K562 (cell line): Measurements from ENCODE around the gene VPS18. TPM values are rescaled to one million over a fixed set of nuclear protein-coding genes. Genes with fewer than 3 reads are reported as not detected.

Experiments
- FOXM1 ChIP-seq, 2 experiments: fragments of 450-650 bp in 1 of 2; sonication (generic) in 1 of 2; formaldehyde crosslinking in 1 of 2; IDR thresholded peaks; 2 replicates each; pipeline versions ENCODE4 v1.6.1 to v1.9.0; 2017 to 2022; ENCODE audit warnings: low read depth in 2 of 2, mild to moderate bottlenecking in 2 of 2, missing genetic modification reagents in 1 of 2, moderate library complexity in 1 of 2
- HDGF ChIP-seq: fragments of 450-650 bp; IDR thresholded peaks from 2 replicates; pipeline ENCODE4 v1.6.1; 2016
- KLF16 ChIP-seq: IDR thresholded peaks from 2 replicates; pipeline ENCODE4 v1.6.1; 2016; ENCODE audit warnings: antibody characterized with exemption
- MCM3 ChIP-seq: fragments of 450-650 bp; IDR thresholded peaks from 2 replicates; pipeline ENCODE4 v1.6.1; 2016
- MECOM ChIP-seq: fragments of 250-450 bp; sonication (Bioruptor Pico); IDR thresholded peaks from 2 replicates; pipeline ENCODE4 v1.8.0; 2022; ENCODE audit warnings: inconsistent platforms
- NCOA2 ChIP-seq, 2 experiments: fragments of 450-650 bp; IDR thresholded peaks; 2 replicates each; pipeline ENCODE4 v1.6.1; 2018; ENCODE audit warnings: mild to moderate bottlenecking in 2 of 2, moderate library complexity in 1 of 2; ENCODE audit not compliant: partially characterized antibody in 2 of 2
- PCBP2 ChIP-seq: fragments of 200-400 bp; formaldehyde crosslinking; IDR thresholded peaks from 2 replicates; pipeline ENCODE4 v1.6.1; 2018; ENCODE audit warnings: low read length, low read depth, mild to moderate bottlenecking, moderate library complexity; ENCODE audit not compliant: poor library complexity, severe bottlenecking
- PHB2 ChIP-seq: fragments of 450-650 bp; IDR thresholded peaks from 2 replicates; pipeline ENCODE4 v1.6.1; 2017; ENCODE audit warnings: low read depth
- PHF8 ChIP-seq: fragments of 200-600 bp; sonication (generic); IDR thresholded peaks from 2 replicates; pipeline ENCODE4 v1.6.1; 2012; ENCODE audit warnings: mixed run types, mild to moderate bottlenecking, inconsistent platforms, low read length, moderate library complexity, borderline replicate concordance
- POLR2G ChIP-seq: fragments of 200-400 bp; formaldehyde crosslinking; IDR thresholded peaks from 2 replicates; pipeline ENCODE4 v1.6.1; 2017; ENCODE audit warnings: low read depth, mild to moderate bottlenecking, antibody characterized with exemption, low read length, moderate library complexity
- ZFX ChIP-seq: sonication (generic); formaldehyde crosslinking; IDR thresholded peaks from 2 replicates; pipeline ENCODE4 v1.8.0; 2022; ENCODE audit warnings: mild to moderate bottlenecking, missing genetic modification reagents, moderate library complexity
- polyA plus RNA-seq, 8 experiments: library from polyadenylated mRNA; depleted of rRNA in 4 of 8; stranded (reverse) in 5 of 8; unstranded in 3 of 8; fragments of >200 nt; fragmentation: Nextera tagmentation in 2 of 8; fragmentation: Illumina TruSeq in 1 of 8; extraction: Ambion mirVana in 2 of 8; extraction: Trizol in 1 of 8; gene quantifications; 2 replicates each; pipeline versions ENCODE4 v1.2.1 to v1.2.3, GENCODE V29; 2011 to 2014; ENCODE audit warnings: inconsistent platforms in 1 of 8, missing spikeins in 1 of 8
- total RNA-seq, 7 experiments: library from RNA; depleted of rRNA in 6 of 7; stranded (reverse); fragments of >200 nt in 6 of 7; fragmentation: Illumina TruSeq in 2 of 7; extraction: Trizol in 2 of 7; gene quantifications; 2 replicates each; pipeline versions ENCODE4 v1.2.1 to v1.2.3, GENCODE V29; 2011 to 2021; ENCODE audit warnings: low replicate concordance in 1 of 7
- TF ChIP-seq, protein P1 (sequence below): sonication (generic); formaldehyde crosslinking; IDR thresholded peaks from 2 replicates; pipeline ENCODE4 v1.5.0; 2020; ENCODE audit warnings: missing genetic modification reagents
- TF ChIP-seq, protein P2 (sequence below), 2 experiments: fragments of 450-650 bp in 1 of 2; sonication (generic) in 1 of 2; formaldehyde crosslinking in 1 of 2; IDR thresholded peaks in 1 of 2; conservative IDR thresholded peaks in 1 of 2; 2 replicates each; pipeline versions ENCODE4 v1.6.1 to v1.8.1; 2016 to 2023; ENCODE audit warnings: mild to moderate bottlenecking in 2 of 2, moderate library complexity in 2 of 2, inconsistent platforms in 1 of 2, missing genetic modification reagents in 1 of 2
- TF ChIP-seq, protein P3 (sequence below): sonication (generic); formaldehyde crosslinking; IDR thresholded peaks from 2 replicates; pipeline ENCODE4 v1.8.0; 2022; ENCODE audit warnings: mild to moderate bottlenecking, missing genetic modification reagents
- TF ChIP-seq, protein P4 (sequence below): fragments of 450-650 bp; IDR thresholded peaks from 2 replicates; pipeline ENCODE4 v1.6.1; 2017; ENCODE audit warnings: antibody characterized with exemption, mild to moderate bottlenecking

VPS18 gene
- total and polyA plus RNA-seq, 9 of the 15 experiments (the other 6 are each of a cell fraction or from before 2014, with no cell fraction given): 0.73 to 19.9 (median 8.5) TPM

DNA sequence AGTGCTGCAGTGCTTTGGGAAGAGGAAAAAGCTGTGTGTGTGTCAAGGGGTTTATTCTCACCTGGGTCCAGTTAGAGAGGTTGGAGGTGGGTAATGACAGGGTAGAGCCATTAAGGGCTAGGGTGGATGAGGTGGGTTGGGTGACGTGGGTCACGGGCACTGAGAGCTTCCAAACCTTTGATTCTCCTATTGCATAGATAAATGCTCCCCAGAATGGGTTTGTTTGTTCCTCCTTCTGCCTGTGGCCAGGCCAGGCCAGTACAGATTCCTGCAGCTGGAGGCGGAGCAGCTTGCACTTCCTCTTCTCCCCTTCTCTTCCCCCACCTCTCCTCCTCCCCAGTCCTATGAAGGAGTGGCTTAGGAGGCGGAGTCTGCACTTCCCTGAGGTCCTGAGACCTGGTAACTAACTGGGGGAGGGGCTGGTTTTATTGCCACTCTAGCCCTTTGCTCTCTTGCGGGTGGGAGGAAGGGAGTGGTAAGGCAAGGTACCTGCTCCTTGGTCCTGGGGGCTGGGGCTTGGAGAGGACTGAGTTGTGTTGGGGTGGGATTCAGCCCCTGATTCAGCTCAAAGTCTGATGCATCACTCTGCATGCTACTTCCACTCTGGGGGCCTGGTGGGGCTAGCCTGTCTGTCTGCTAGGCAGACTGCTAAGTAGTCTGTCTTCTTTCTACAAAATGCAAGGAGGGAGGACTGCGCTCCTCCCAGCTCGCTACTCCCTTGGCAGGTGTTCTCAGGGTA, 46.9 kb upstream of the VPS18 start (continued):
- TF ChIP-seq PCBP2 (no peak), MCM3 (no peak), POLR2G (no peak), HDGF (peak; percentile 91), MECOM (CRISPR knock-in tag) (no peak), FOXM1 (IDR thresholded peaks at IDR 0.05; ENCODE audit: low read depth) (no peak), FOXM1 (CRISPR knock-in tag; IDR thresholded peaks at IDR 0.05; ENCODE audit: low read depth) (no peak), NCOA2 (IDR thresholded peaks at IDR 0.05; ENCODE audit: partially characterized antibody in 2 of 2) (no peak), ZFX (CRISPR knock-in tag) (peak; percentile 38; the same call in 1 of the 2 replicates), KLF16 (no peak), PHF8 (peak; percentile 46; the same call in 1 of the 2 replicates), PHB2 (no peak)
- TF ChIP-seq, protein P1, sequence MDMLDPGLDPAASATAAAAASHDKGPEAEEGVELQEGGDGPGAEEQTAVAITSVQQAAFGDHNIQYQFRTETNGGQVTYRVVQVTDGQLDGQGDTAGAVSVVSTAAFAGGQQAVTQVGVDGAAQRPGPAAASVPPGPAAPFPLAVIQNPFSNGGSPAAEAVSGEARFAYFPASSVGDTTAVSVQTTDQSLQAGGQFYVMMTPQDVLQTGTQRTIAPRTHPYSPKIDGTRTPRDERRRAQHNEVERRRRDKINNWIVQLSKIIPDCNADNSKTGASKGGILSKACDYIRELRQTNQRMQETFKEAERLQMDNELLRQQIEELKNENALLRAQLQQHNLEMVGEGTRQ (CRISPR knock-in tag): no peak
- TF ChIP-seq, protein P2, sequence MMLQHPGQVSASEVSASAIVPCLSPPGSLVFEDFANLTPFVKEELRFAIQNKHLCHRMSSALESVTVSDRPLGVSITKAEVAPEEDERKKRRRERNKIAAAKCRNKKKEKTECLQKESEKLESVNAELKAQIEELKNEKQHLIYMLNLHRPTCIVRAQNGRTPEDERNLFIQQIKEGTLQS (IDR thresholded peaks at IDR 0.05): no peak
- TF ChIP-seq, protein P2 (CRISPR knock-in tag; conservative IDR thresholded peaks at IDR 0.05): no peak
- TF ChIP-seq, protein P3, sequence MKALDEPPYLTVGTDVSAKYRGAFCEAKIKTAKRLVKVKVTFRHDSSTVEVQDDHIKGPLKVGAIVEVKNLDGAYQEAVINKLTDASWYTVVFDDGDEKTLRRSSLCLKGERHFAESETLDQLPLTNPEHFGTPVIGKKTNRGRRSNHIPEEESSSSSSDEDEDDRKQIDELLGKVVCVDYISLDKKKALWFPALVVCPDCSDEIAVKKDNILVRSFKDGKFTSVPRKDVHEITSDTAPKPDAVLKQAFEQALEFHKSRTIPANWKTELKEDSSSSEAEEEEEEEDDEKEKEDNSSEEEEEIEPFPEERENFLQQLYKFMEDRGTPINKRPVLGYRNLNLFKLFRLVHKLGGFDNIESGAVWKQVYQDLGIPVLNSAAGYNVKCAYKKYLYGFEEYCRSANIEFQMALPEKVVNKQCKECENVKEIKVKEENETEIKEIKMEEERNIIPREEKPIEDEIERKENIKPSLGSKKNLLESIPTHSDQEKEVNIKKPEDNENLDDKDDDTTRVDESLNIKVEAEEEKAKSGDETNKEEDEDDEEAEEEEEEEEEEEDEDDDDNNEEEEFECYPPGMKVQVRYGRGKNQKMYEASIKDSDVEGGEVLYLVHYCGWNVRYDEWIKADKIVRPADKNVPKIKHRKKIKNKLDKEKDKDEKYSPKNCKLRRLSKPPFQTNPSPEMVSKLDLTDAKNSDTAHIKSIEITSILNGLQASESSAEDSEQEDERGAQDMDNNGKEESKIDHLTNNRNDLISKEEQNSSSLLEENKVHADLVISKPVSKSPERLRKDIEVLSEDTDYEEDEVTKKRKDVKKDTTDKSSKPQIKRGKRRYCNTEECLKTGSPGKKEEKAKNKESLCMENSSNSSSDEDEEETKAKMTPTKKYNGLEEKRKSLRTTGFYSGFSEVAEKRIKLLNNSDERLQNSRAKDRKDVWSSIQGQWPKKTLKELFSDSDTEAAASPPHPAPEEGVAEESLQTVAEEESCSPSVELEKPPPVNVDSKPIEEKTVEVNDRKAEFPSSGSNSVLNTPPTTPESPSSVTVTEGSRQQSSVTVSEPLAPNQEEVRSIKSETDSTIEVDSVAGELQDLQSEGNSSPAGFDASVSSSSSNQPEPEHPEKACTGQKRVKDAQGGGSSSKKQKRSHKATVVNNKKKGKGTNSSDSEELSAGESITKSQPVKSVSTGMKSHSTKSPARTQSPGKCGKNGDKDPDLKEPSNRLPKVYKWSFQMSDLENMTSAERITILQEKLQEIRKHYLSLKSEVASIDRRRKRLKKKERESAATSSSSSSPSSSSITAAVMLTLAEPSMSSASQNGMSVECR: 0 out of 2 replicates have a peak, but pooled peaks have one; percentile 25
- TF ChIP-seq, protein P4, sequence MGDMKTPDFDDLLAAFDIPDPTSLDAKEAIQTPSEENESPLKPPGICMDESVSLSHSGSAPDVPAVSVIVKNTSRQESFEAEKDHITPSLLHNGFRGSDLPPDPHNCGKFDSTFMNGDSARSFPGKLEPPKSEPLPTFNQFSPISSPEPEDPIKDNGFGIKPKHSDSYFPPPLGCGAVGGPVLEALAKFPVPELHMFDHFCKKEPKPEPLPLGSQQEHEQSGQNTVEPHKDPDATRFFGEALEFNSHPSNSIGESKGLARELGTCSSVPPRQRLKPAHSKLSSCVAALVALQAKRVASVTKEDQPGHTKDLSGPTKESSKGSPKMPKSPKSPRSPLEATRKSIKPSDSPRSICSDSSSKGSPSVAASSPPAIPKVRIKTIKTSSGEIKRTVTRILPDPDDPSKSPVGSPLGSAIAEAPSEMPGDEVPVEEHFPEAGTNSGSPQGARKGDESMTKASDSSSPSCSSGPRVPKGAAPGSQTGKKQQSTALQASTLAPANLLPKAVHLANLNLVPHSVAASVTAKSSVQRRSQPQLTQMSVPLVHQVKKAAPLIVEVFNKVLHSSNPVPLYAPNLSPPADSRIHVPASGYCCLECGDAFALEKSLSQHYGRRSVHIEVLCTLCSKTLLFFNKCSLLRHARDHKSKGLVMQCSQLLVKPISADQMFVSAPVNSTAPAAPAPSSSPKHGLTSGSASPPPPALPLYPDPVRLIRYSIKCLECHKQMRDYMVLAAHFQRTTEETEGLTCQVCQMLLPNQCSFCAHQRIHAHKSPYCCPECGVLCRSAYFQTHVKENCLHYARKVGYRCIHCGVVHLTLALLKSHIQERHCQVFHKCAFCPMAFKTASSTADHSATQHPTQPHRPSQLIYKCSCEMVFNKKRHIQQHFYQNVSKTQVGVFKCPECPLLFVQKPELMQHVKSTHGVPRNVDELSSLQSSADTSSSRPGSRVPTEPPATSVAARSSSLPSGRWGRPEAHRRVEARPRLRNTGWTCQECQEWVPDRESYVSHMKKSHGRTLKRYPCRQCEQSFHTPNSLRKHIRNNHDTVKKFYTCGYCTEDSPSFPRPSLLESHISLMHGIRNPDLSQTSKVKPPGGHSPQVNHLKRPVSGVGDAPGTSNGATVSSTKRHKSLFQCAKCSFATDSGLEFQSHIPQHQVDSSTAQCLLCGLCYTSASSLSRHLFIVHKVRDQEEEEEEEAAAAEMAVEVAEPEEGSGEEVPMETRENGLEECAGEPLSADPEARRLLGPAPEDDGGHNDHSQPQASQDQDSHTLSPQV: no peak
